DOHH2 (cell line): ENCODE results near the gene KDM1B.
"Not testable (repeated sequence)": the region's sequence is repeated elsewhere in the genome, so short reads cannot be mapped to it uniquely, and the experiment has no call there.

ENCODE experiments used
- H3F3A ChIP-seq: fragments of 200-600 bp; sonication (generic), shearing (Covaris generic); 2 replicates; pipeline ENCODE4 v1.6.0; 2016; ENCODE audit warnings: antibody characterized with exemption, mild to moderate bottlenecking; ENCODE audit not compliant: control insufficient read depth, insufficient read depth
- H3K27ac ChIP-seq: fragments of 200-600 bp; sonication (generic); 2 replicates; pipeline ENCODE4 v1.5.1; 2014; ENCODE audit warnings: low read depth, mild to moderate bottlenecking, low read length, moderate library complexity
- H3K27me3 ChIP-seq: fragments of 200-600 bp; sonication (generic); 2 replicates; pipeline ENCODE4 v1.6.1; 2014; ENCODE audit warnings: mild to moderate bottlenecking, low read length, mixed read lengths; ENCODE audit not compliant: control insufficient read depth
- H3K36me3 ChIP-seq: fragments of 200-600 bp; sonication (generic); 2 replicates; pipeline ENCODE4 v1.6.1; 2014; ENCODE audit warnings: mild to moderate bottlenecking, low read length, moderate library complexity, mixed read lengths; ENCODE audit not compliant: control insufficient read depth
- H3K4me1 ChIP-seq: fragments of 200-600 bp; sonication (generic); 2 replicates; pipeline ENCODE4 v1.6.1; 2014; ENCODE audit warnings: mild to moderate bottlenecking, low read length, mixed read lengths; ENCODE audit not compliant: control insufficient read depth
- H3K4me2 ChIP-seq: fragments of 200-600 bp; sonication (generic); 2 replicates; pipeline ENCODE4 v1.6.0; 2014; ENCODE audit warnings: mild to moderate bottlenecking, low read length, moderate library complexity
- H3K4me3 ChIP-seq: fragments of 200-600 bp; sonication (generic); 2 replicates; pipeline ENCODE4 v1.5.1; 2014; ENCODE audit warnings: mild to moderate bottlenecking, low read length, mixed read lengths
- H3K79me2 ChIP-seq: fragments of 200-600 bp; sonication (generic); 2 replicates; pipeline ENCODE4 v1.6.1; 2014; ENCODE audit warnings: mild to moderate bottlenecking, low read length, mixed read lengths; ENCODE audit not compliant: control insufficient read depth
- H3K9me2 ChIP-seq: fragments of 200-600 bp; sonication (generic); replicated peaks from 2 replicates; pipeline ENCODE4 v1.6.1; 2014; ENCODE audit warnings: mild to moderate bottlenecking, low read length, mixed read lengths; ENCODE audit not compliant: control insufficient read depth
- H3K9me3 ChIP-seq: fragments of 200-600 bp; sonication (generic); 2 replicates; pipeline ENCODE4 v1.6.1; 2014; ENCODE audit warnings: antibody characterized with exemption, low read length, mixed read lengths; ENCODE audit not compliant: control insufficient read depth, insufficient read depth
- H4K20me1 ChIP-seq: fragments of 200-600 bp; sonication (generic); 2 replicates; pipeline ENCODE4 v1.6.0; 2014; ENCODE audit warnings: low read depth, mild to moderate bottlenecking, antibody characterized with exemption, low read length, moderate library complexity; ENCODE audit not compliant: control insufficient read depth, insufficient read depth
- EZH2phosphoT487 ChIP-seq: fragments of 200-600 bp; sonication (generic); IDR thresholded peaks from 2 replicates; pipeline ENCODE4 v1.6.1; 2017; ENCODE audit warnings: borderline replicate concordance, mild to moderate bottlenecking, antibody characterized with exemption, low read length, moderate library complexity, mixed read lengths
- TF ChIP-seq, protein P1 (sequence below): fragments of 200-600 bp; sonication (generic); IDR thresholded peaks from one replicate; pipeline ENCODE4 v1.5.1; 2014; ENCODE audit warnings: antibody characterized with exemption, mild to moderate bottlenecking, low read depth, low read length; ENCODE audit not compliant: poor library complexity, severe bottlenecking

Gene KDM1B

DNA sequence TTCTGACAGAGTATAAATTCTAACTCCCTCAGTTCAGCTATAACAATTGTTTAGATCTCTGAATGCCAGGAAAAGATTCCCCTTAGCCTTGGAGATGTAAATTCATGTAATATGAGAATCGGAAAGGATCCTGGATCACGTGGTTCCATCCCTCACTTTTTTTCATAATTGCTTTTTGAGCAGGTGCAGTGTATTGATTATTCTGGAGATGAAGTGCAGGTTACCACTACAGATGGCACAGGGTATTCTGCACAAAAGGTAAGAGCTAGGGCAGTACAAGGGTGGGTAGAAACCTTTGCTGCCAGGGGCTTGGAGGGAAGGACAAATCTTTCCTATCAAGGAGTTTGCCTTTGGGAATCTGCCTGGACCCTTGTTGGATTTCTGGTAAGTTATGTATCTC, 52.7 kb downstream of the KDM1B start:
- Histone ChIP-seq H3F3A (no peaks in the 10 kb centered on the region), H3K27me3 (no peaks in the 10 kb centered on the region), H3K79me2 (no peaks in the 10 kb centered on the region), H3K4me2 (no peak overlapping the region), H4K20me1 (no peaks in the 10 kb centered on the region), H3K4me3 (no peak overlapping the region), H3K9me2 (no peaks in the 10 kb centered on the region), H3K36me3 (no peaks in the 10 kb centered on the region), H3K4me1 (peaks cover 11% of the 10 kb centered on the region), H3K9me3 (no peaks in the 10 kb centered on the region), H3K27ac (no peak overlapping the region)
- TF ChIP-seq, protein P1, sequence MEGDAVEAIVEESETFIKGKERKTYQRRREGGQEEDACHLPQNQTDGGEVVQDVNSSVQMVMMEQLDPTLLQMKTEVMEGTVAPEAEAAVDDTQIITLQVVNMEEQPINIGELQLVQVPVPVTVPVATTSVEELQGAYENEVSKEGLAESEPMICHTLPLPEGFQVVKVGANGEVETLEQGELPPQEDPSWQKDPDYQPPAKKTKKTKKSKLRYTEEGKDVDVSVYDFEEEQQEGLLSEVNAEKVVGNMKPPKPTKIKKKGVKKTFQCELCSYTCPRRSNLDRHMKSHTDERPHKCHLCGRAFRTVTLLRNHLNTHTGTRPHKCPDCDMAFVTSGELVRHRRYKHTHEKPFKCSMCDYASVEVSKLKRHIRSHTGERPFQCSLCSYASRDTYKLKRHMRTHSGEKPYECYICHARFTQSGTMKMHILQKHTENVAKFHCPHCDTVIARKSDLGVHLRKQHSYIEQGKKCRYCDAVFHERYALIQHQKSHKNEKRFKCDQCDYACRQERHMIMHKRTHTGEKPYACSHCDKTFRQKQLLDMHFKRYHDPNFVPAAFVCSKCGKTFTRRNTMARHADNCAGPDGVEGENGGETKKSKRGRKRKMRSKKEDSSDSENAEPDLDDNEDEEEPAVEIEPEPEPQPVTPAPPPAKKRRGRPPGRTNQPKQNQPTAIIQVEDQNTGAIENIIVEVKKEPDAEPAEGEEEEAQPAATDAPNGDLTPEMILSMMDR, result no peak
- TF ChIP-seq EZH2phosphoT487, result no peak

DNA sequence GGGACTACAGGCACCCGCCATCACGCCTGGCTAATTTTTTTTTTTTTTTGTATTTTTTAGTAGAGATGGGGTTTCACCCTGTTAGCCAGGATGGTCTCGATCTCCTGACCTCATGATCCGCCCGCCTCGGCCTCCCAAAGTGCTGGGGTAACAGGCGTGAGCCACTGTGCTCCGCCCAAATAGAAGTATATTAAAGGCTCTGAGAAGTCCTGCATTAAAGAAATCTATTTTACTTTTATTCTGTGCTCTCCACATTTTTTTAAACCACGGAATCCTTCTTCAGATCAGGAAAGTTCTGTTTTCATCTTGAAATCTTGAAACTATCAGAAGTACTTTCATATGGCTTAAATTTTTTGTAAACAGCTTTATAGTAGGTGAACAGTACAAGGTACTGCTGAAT, 53.6 kb downstream of the KDM1B start:
- H4K20me1 ChIP-seq, H3K9me3 ChIP-seq, H3K4me2 ChIP-seq, H3K79me2 ChIP-seq, H3K36me3 ChIP-seq, H3K4me3 ChIP-seq, H3K27me3 ChIP-seq, H3K27ac ChIP-seq, H3F3A ChIP-seq, H3K9me2 ChIP-seq: not testable (repeated sequence)
- H3K4me1 ChIP-seq, result peaks cover 11% of the 10 kb centered on the region

GRCh38 chr6:18209539-18210197, 54.4 kb downstream of the KDM1B start:
- Histone ChIP-seq H3K9me3 (no peaks in the 10 kb centered on the region), H3K4me2 (no peak overlapping the region), H3K79me2 (no peaks in the 10 kb centered on the region), H3K27me3 (no peaks in the 10 kb centered on the region), H3K27ac (no peak overlapping the region), H3K9me2 (no peaks in the 10 kb centered on the region), H3K36me3 (no peaks in the 10 kb centered on the region), H3F3A (0 out of 2 replicates have a peak, but pooled peaks cover 3% of the 10 kb centered on the region), H3K4me1 (peaks cover 11% of the 10 kb centered on the region), H4K20me1 (no peaks in the 10 kb centered on the region), H3K4me3 (no peak overlapping the region)
- TF ChIP-seq, protein P1, result no peak

- Histone ChIP-seq H3K4me3 (no peak overlapping the region), H3F3A (0 out of 2 replicates have a peak, but pooled peaks cover 3% of the 10 kb centered on the region), H4K20me1 (no peaks in the 10 kb centered on the region), H3K9me2 (no peaks in the 10 kb centered on the region), H3K79me2 (no peaks in the 10 kb centered on the region), H3K27me3 (no peaks in the 10 kb centered on the region), H3K36me3 (no peaks in the 10 kb centered on the region), H3K4me1 (peaks cover 21% of the 10 kb centered on the region), H3K9me3 (no peaks in the 10 kb centered on the region), H3K4me2 (no peak overlapping the region), H3K27ac (no peak overlapping the region)
- TF ChIP-seq, protein P1, result no peak
- TF ChIP-seq EZH2phosphoT487, result no peak
These were observed 55.5 kb downstream of the KDM1B start for GRCh38 chr6:18210707-18211106.
